GM23338 (cell line): Measurements from ENCODE around the gene HSPA1A.
A peak's percentile ranks its signal among the peaks of the same experiment; 100 is the strongest.

Experiments used
- CREB1 ChIP-seq: fragments of 250-450 bp; sonication (Bioruptor Pico); IDR thresholded peaks from 2 replicates; pipeline ENCODE4 v1.5.0; 2020; ENCODE audit warnings: low read depth, mild to moderate bottlenecking, moderate library complexity
- EZH2 ChIP-seq: fragments of 200-600 bp; sonication (generic); IDR thresholded peaks from one replicate; pipeline ENCODE4 v1.8.0; 2017; ENCODE audit warnings: antibody characterized with exemption, mild to moderate bottlenecking, low read depth; ENCODE audit not compliant: unreplicated experiment
- EZH2phosphoT487 ChIP-seq: fragments of 200-600 bp; sonication (generic); IDR thresholded peaks from one replicate; pipeline ENCODE4 v1.8.1; 2018; ENCODE audit warnings: antibody characterized with exemption; ENCODE audit not compliant: unreplicated experiment
- JUNB ChIP-seq: IDR thresholded peaks from one replicate; pipeline ENCODE4 v1.6.1; 2016; ENCODE audit warnings: antibody characterized with exemption; ENCODE audit not compliant: unreplicated experiment
- NANOG ChIP-seq: IDR thresholded peaks from 2 replicates; pipeline ENCODE4 v1.6.1; 2016; ENCODE audit warnings: antibody characterized with exemption, borderline replicate concordance
- POLR2AphosphoS5 ChIP-seq: IDR thresholded peaks from 2 replicates; pipeline ENCODE4 v1.6.1; 2016; ENCODE audit warnings: antibody characterized with exemption, low read depth
- ZNF114 ChIP-seq: fragments of 250-450 bp; sonication (Bioruptor Pico); IDR thresholded peaks from 2 replicates; pipeline ENCODE4 v1.5.0; 2020; ENCODE audit warnings: mild to moderate bottlenecking, moderate library complexity
- ZNF331 ChIP-seq: fragments of 250-450 bp; sonication (Bioruptor Pico); IDR thresholded peaks from 2 replicates; pipeline ENCODE4 v1.5.0; 2020; ENCODE audit warnings: low read depth, mild to moderate bottlenecking, moderate library complexity
- TF ChIP-seq, protein P1 (sequence below), 2 experiments: fragments of 200-600 bp in 1 of 2; sonication (generic) in 1 of 2; conservative IDR thresholded peaks; 2 replicates each; pipeline versions ENCODE4 v1.5.1 to v1.6.1; 2016 to 2017; ENCODE audit warnings: antibody characterized with exemption in 2 of 2, low read depth in 2 of 2, mild to moderate bottlenecking in 2 of 2, moderate library complexity in 1 of 2
- TF ChIP-seq, protein P2 (sequence below): IDR thresholded peaks from one replicate; pipeline ENCODE4 v1.6.1; 2018; ENCODE audit warnings: antibody characterized with exemption; ENCODE audit not compliant: unreplicated experiment
- TF ChIP-seq, protein P3 (sequence below): IDR thresholded peaks from 2 replicates; pipeline ENCODE4 v1.6.1; 2016; ENCODE audit warnings: antibody characterized with exemption

DNA sequence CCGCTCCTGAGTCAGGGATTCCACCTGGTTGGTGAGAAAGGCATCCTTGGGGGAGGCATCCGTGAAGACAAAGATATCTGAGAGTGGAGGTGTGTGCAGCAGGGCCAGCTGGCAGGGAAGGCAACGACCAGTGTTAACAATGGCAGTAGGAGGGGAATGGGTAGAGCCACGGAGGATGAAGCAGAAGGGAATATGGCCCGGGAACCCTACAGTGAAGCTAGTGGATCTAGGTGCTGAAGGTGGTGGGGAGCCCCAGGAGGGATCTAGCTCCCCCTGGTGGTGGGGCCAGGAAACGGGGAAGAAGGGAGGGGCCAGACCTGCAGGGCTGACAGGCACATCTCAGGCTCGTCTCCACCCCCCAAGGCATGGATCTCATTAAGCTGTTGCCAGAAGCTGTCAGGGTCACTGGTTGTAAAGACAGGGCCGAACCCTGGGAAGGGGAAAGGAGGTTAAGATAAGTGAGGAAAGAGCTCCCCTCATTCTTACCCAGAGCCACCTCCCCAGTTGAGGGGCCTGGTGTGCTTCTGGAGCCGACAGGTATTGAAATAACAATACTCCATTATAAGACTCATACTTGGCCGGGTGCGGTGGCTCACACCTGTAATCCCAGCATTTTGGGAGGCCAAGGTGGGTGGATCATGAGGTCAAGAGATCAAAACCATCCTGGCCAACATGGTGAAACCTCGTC is 45.5 kb upstream of the HSPA1A start:
- TF ChIP-seq, protein P1, sequence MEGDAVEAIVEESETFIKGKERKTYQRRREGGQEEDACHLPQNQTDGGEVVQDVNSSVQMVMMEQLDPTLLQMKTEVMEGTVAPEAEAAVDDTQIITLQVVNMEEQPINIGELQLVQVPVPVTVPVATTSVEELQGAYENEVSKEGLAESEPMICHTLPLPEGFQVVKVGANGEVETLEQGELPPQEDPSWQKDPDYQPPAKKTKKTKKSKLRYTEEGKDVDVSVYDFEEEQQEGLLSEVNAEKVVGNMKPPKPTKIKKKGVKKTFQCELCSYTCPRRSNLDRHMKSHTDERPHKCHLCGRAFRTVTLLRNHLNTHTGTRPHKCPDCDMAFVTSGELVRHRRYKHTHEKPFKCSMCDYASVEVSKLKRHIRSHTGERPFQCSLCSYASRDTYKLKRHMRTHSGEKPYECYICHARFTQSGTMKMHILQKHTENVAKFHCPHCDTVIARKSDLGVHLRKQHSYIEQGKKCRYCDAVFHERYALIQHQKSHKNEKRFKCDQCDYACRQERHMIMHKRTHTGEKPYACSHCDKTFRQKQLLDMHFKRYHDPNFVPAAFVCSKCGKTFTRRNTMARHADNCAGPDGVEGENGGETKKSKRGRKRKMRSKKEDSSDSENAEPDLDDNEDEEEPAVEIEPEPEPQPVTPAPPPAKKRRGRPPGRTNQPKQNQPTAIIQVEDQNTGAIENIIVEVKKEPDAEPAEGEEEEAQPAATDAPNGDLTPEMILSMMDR (conservative IDR thresholded peaks at IDR 0.05; ENCODE audit: low read depth in 2 of 2) = peak; percentile 91 to 94
- TF ChIP-seq, protein P2, sequence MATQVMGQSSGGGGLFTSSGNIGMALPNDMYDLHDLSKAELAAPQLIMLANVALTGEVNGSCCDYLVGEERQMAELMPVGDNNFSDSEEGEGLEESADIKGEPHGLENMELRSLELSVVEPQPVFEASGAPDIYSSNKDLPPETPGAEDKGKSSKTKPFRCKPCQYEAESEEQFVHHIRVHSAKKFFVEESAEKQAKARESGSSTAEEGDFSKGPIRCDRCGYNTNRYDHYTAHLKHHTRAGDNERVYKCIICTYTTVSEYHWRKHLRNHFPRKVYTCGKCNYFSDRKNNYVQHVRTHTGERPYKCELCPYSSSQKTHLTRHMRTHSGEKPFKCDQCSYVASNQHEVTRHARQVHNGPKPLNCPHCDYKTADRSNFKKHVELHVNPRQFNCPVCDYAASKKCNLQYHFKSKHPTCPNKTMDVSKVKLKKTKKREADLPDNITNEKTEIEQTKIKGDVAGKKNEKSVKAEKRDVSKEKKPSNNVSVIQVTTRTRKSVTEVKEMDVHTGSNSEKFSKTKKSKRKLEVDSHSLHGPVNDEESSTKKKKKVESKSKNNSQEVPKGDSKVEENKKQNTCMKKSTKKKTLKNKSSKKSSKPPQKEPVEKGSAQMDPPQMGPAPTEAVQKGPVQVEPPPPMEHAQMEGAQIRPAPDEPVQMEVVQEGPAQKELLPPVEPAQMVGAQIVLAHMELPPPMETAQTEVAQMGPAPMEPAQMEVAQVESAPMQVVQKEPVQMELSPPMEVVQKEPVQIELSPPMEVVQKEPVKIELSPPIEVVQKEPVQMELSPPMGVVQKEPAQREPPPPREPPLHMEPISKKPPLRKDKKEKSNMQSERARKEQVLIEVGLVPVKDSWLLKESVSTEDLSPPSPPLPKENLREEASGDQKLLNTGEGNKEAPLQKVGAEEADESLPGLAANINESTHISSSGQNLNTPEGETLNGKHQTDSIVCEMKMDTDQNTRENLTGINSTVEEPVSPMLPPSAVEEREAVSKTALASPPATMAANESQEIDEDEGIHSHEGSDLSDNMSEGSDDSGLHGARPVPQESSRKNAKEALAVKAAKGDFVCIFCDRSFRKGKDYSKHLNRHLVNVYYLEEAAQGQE = no peak
- TF ChIP-seq EZH2phosphoT487 = no peak
- no peak for TF ChIP-seq EZH2
- no peak for TF ChIP-seq POLR2AphosphoS5
- no peak for TF ChIP-seq JUNB
- no peak for TF ChIP-seq CREB1 (CRISPR knock-in tag)
- no peak; the same call in 1 of the 2 replicates for TF ChIP-seq ZNF331 (CRISPR knock-in tag)
- no peak for TF ChIP-seq ZNF114 (CRISPR knock-in tag)
- no peak for TF ChIP-seq NANOG
- TF ChIP-seq, protein P3, sequence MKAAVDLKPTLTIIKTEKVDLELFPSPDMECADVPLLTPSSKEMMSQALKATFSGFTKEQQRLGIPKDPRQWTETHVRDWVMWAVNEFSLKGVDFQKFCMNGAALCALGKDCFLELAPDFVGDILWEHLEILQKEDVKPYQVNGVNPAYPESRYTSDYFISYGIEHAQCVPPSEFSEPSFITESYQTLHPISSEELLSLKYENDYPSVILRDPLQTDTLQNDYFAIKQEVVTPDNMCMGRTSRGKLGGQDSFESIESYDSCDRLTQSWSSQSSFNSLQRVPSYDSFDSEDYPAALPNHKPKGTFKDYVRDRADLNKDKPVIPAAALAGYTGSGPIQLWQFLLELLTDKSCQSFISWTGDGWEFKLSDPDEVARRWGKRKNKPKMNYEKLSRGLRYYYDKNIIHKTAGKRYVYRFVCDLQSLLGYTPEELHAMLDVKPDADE = no peak
